Stomach (tissue), 19 donors: ENCODE data around the gene FAM98C. TPM values are rescaled to one million over a fixed set of nuclear protein-coding genes. Genes with fewer than 3 reads are reported as not detected.

Source experiments
- DNase-seq, 2 donors: peaks; one replicate each; pipeline versions ENCODE4 v3.0.0 to v3.0.0-alpha.2; 2013 to 2019
- H3K27ac ChIP-seq, 5 donors: fragments of 200-600 bp in 4 of 5; sonication (generic) in 4 of 5; one replicate each; pipeline ENCODE4 v1.5.1; 2013 to 2019; ENCODE audit warnings: mild to moderate bottlenecking in 1 of 5, moderate library complexity in 1 of 5
- H3K27me3 ChIP-seq, 3 donors: fragments of 200-600 bp; sonication (generic); one replicate each; pipeline ENCODE4 v1.5.1; 2017 to 2019; ENCODE audit warnings: mixed run types in 1 of 3
- H3K36me3 ChIP-seq, 4 donors: fragments of 200-600 bp; sonication (generic); 1 replicate in 3 of 4; 2 replicates in 1 of 4; pipeline ENCODE4 v1.5.1; 2016 to 2019
- H3K4me1 ChIP-seq, 4 donors: fragments of 200-600 bp; sonication (generic); one replicate each; pipeline ENCODE4 v1.5.1; 2016 to 2019
- H3K4me3 ChIP-seq, 4 donors: fragments of 200-600 bp; sonication (generic) in 3 of 4; one replicate each; pipeline ENCODE4 v1.5.1; 2016 to 2019; ENCODE audit warnings: mild to moderate bottlenecking in 1 of 4
- H3K9me3 ChIP-seq, 4 donors: fragments of 200-600 bp; sonication (generic); one replicate each; pipeline ENCODE4 v1.5.1; 2016 to 2019
- CTCF ChIP-seq, 7 experiments: fragments of 450-650 bp in 4 of 7; fragments of 200-600 bp in 3 of 7; sonication (generic) in 3 of 7; IDR thresholded peaks; one replicate each; pipeline ENCODE4 v1.5.1; 2016 to 2019; ENCODE audit warnings: antibody characterized with exemption in 7 of 7, control low read depth in 2 of 7, mild to moderate bottlenecking in 1 of 7
- EP300 ChIP-seq: sonication (generic); formaldehyde crosslinking; IDR thresholded peaks from one replicate; pipeline ENCODE4 v1.6.1; 2017; ENCODE audit warnings: antibody characterized with exemption
- POLR2A ChIP-seq, 4 donors: fragments of 450-650 bp; IDR thresholded peaks; one replicate each; pipeline ENCODE4 v1.6.1; 2016; ENCODE audit warnings: antibody characterized with exemption in 4 of 4, control low read depth in 2 of 4, mild to moderate bottlenecking in 1 of 4, moderate library complexity in 1 of 4
- POLR2AphosphoS5 ChIP-seq, 3 donors: sonication (generic); formaldehyde crosslinking; IDR thresholded peaks; one replicate each; pipeline ENCODE4 v1.6.1; 2016; ENCODE audit warnings: antibody characterized with exemption in 3 of 3
- WGBS, 5 donors: extraction: QIAGEN DNeasy Blood & Tissue Kit in 3 of 5; methylation state at CpG; one replicate each; pipeline versions ENCODE4 v1.1.5 to v1.1.7; 2013 to 2018; 5-methylcytosine and 5-hydroxymethylcytosine counted together
- intact Hi-C: fragments of 100-400 bp; cut with DNase I; formaldehyde crosslinking; loops from one replicate; pipeline ENCODE4 v1.15.1; 2023; ENCODE audit warnings: low total_unique reads
- long read RNA-seq, 10 donors: transcript quantifications; one replicate each; lab custom pipeline, GENCODE V29; 2026
- polyA plus RNA-seq, 3 donors: library from polyadenylated mRNA; stranded (reverse); fragments of 200-250 nt; gene quantifications; one replicate each; pipeline ENCODE4 v1.2.3, GENCODE V29; 2013
- total RNA-seq, 5 donors: library from RNA; depleted of rRNA; stranded (reverse); fragments of >200 nt; gene quantifications; one replicate each; pipeline versions ENCODE4 v1.1.0 to v1.2.3, GENCODE V29; 2014 to 2016
- donor health status: healthy with polysubstance abuse.
- donor health status: Bipolar disorder and iron deficiency.
- donor health status: healthy.

Gene FAM98C
- total RNA-seq (100 to 1,000 TPM in 1 of 5 donors, 10 to 100 TPM in 3, 1 to 10 TPM in 1; 4.0 to 222 (median 18.7) TPM), polyA plus RNA-seq (10 to 100 TPM; 18.3 to 40.7 (median 35.1) TPM)
- long read RNA-seq, donor 1, partial matches to known transcripts: 6 of 6 reads
- long read RNA-seq, donor 1, other reads (novel, unspliced or antisense): 0 of 6 reads
- long read RNA-seq, donor 2, partial matches to known transcripts: 0 of 5 reads
- long read RNA-seq, donor 2, other reads (novel, unspliced or antisense): 0 of 5 reads
- long read RNA-seq, donor 3, partial matches to known transcripts: 0 of 6 reads
- long read RNA-seq, donor 3, other reads (novel, unspliced or antisense): 0 of 6 reads
- long read RNA-seq, donor 4, partial matches to known transcripts: 0 of 1 reads
- long read RNA-seq, donor 4, other reads (novel, unspliced or antisense): 0 of 1 reads
- long read RNA-seq, donor 5, full-length matches to known transcripts: 8 of 14 reads
- long read RNA-seq, donor 5, partial matches to known transcripts: 6 of 14 reads
- long read RNA-seq, donor 5, other reads (novel, unspliced or antisense): 0 of 14 reads
- long read RNA-seq, donor 6, transcript FAM98C-201 (8 exons, 1,271 nt): major isoform, 17 of 22 reads
- long read RNA-seq, donor 6, transcript FAM98C-207 (2 exons, 670 nt): minor isoform, 5 of 22 reads
- long read RNA-seq, donor 6, partial matches to known transcripts: 0 of 22 reads
- long read RNA-seq, donor 6, other reads (novel, unspliced or antisense): 0 of 22 reads
- long read RNA-seq, donor 7, partial matches to known transcripts: 8 of 15 reads
- long read RNA-seq, donor 7, other reads (novel, unspliced or antisense): 0 of 15 reads
- long read RNA-seq, donor 8, partial matches to known transcripts: 0 of 2 reads
- long read RNA-seq, donor 8, other reads (novel, unspliced or antisense): 0 of 2 reads
- long read RNA-seq, donor 9, full-length matches to known transcripts: 5 of 5 reads
- long read RNA-seq, donor 9, partial matches to known transcripts: 0 of 5 reads
- long read RNA-seq, donor 9, other reads (novel, unspliced or antisense): 0 of 5 reads
- long read RNA-seq, donor 10, partial matches to known transcripts: 0 of 3 reads
- long read RNA-seq, donor 10, other reads (novel, unspliced or antisense): 0 of 3 reads

DNA sequence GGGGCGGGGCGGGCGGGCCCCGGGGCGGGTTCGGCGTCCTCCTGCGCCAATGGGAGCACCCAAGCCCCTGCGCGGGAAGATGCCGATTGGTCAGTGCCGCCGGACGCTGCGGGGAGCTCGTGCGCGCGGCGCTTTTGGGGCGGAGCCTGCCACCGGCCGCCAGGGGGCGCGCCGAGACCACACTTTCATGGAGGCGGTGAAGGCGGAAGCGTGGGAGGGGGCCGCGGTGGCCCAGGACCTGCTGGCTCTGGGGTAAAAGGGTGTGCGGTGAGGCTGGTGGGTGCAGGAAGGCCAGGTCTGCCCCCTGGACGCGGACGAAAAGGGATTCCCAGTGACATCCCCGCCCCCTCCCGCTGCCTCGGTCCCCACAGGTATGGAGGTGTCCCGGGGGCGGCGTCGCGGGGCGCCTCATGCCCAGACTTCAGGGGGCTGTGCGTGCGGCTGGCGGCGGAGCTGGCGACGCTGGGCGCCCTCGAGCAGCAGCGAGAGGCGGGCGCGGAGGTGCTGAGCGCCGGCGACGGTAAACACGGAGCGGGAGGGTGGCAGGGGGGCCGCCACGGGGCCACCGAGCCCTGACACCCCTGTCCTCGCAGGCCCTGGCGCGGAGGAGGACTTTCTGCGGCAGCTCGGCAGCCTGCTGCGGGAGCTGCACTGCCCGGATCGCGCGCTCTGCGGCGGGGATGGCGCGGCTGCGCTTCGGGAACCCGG is at the start of gene FAM98C:
TSS of gene FAM98C (plus strand) at position 127 of the 708 bp plus-strand sequence. CDS start at position 188, 61 bp downstream.
- no peak for TF ChIP-seq EP300
- peak in 2 of 3 donors; percentile 24 to 87 for TF ChIP-seq POLR2AphosphoS5 (IDR thresholded peaks at IDR 0.05)
- TF ChIP-seq POLR2A (IDR thresholded peaks at IDR 0.05): no peak
- peak in 6 of 7 experiments; percentile 88 to 100 (median 98) for TF ChIP-seq CTCF (IDR thresholded peaks at IDR 0.05)
- H3K36me3 ChIP-seq: peaks cover 8 to 35% (median 31%) of the 10 kb centered on the region in 4 donors
- H3K4me1 ChIP-seq: peaks cover 10 to 21% (median 15%) of the 10 kb centered on the region in 4 donors
- intact Hi-C loops: no loop called here
- peaks cover 0 to 29% (median 18%) of the 10 kb centered on the region in 3 donors for H3K27me3 ChIP-seq
- peak; percentile 98 to 99 for DNase-seq
- 0 to 1% (median 0%) methylated on average over 10 to 82 of the region's 82 CpGs for WGBS, 5 donors
- H3K4me3 ChIP-seq: peak within 1 kb of the TSS; percentile 70 to 100 (median 78)
- peak within 1 kb of the TSS; percentile 84 to 93 (median 91) for H3K27ac ChIP-seq
- H3K9me3 ChIP-seq: no peaks in the 10 kb centered on the region

- H3K27me3 ChIP-seq: peaks cover 0 to 78% (median 24%) of the 10 kb centered on the region in 3 donors
- 70 to 77% (median 74%) methylated on average over 16 of the region's 16 CpGs for WGBS, 5 donors
- TF ChIP-seq EP300 (no peak), POLR2AphosphoS5 (IDR thresholded peaks at IDR 0.05) (no peak), POLR2A (IDR thresholded peaks at IDR 0.05) (no peak), CTCF (IDR thresholded peaks at IDR 0.05) (no peak)
- peaks cover 0 to 2% (median under 1%) of the 10 kb centered on the region in 4 donors for H3K4me1 ChIP-seq
- DNase-seq: no peak
- H3K27ac ChIP-seq: no peak overlapping the region
- no peak overlapping the region for H3K4me3 ChIP-seq
- no peaks in the 10 kb centered on the region for H3K36me3 ChIP-seq
- intact Hi-C loops: no loop called here
- H3K9me3 ChIP-seq: no peaks in the 10 kb centered on the region
Measured at GRCh38 chr19:38355728-38356725, 46.9 kb upstream of the FAM98C start.

GRCh38 chr19:38358071-38358470 is 44.8 kb upstream of the FAM98C start:
- no peaks in the 10 kb centered on the region for H3K9me3 ChIP-seq
- no peak for DNase-seq
- no peak overlapping the region for H3K27ac ChIP-seq
- no peak overlapping the region for H3K4me3 ChIP-seq
- no peaks in the 10 kb centered on the region for H3K36me3 ChIP-seq
- peaks cover 0 to 88% (median 32%) of the 10 kb centered on the region in 3 donors for H3K27me3 ChIP-seq
- intact Hi-C loops: no loop called here
- 33 to 45% (median 42%) methylated on average over 3 to 5 of the region's 5 CpGs for WGBS, 5 donors
- peaks cover 16 to 22% (median 21%) of the 10 kb centered on the region in 4 donors for H3K4me1 ChIP-seq
- TF ChIP-seq POLR2A (IDR thresholded peaks at IDR 0.05): no peak
- TF ChIP-seq CTCF (IDR thresholded peaks at IDR 0.05): no peak
- no peak for TF ChIP-seq POLR2AphosphoS5 (IDR thresholded peaks at IDR 0.05)
- TF ChIP-seq EP300: no peak
